ENCODE results near the gene ZNF579. TPM values are rescaled to one million over a fixed set of nuclear protein-coding genes. Genes with fewer than 3 reads are reported as not detected.
A peak's percentile ranks its signal among the peaks of the same experiment; 100 is the strongest.
"Not testable (repeated sequence)": the region's sequence is repeated elsewhere in the genome, so short reads cannot be mapped to it uniquely, and the experiment has no call there.

Gene ZNF579
- total RNA-seq, 6 donors from 2014 or later: 3.5 to 19.2 (median 8.4) TPM

DNA sequence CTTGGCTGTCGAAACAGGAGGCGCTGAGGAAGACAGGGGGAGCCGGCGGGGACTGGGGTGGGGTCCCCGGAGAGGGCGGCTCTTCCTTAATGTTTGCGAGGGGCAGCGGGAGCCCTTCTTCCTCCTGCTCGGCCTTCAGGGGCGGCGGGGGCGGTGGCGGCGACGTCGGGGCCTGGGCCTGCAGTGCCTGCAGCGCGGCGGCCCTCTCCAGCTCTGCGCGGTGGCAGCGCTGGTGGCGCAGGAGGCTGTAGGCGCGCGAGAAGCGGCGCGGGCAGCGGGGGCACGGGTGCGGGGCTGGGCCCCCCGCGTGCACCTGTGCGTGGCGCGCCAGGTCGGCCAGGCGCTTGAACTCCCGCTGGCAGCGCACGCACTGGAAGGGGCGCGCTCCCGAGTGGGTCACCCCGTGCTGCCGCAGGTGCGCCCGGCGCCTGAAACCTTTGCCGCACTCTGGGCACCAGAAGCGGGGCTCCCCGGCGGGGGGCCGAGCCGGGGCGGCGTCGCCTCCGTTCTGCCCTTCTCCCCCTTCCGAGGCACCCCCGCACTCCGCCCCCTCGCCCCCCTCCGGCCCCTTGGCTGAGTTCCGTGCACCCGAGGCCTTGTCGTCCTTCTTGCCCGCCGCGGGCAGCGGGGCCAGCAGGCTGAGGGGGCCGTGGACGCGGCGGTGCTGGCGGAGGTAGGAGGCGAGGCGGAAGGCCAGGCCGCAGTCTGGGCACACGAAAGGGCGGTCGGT is 2.5 kb downstream of the ZNF579 start:
- H3K27ac ChIP-seq: no peak overlapping the region
- H3K9me3 ChIP-seq: no peaks in the 10 kb centered on the region
- H3K4me3 ChIP-seq: no peak overlapping the region
- ATAC-seq (ENCODE audit: low FRiP score in 2 of 2) (no peak), DNase-seq (peak in 1 of 2 donors; percentile 80)
- TF ChIP-seq, protein P1, sequence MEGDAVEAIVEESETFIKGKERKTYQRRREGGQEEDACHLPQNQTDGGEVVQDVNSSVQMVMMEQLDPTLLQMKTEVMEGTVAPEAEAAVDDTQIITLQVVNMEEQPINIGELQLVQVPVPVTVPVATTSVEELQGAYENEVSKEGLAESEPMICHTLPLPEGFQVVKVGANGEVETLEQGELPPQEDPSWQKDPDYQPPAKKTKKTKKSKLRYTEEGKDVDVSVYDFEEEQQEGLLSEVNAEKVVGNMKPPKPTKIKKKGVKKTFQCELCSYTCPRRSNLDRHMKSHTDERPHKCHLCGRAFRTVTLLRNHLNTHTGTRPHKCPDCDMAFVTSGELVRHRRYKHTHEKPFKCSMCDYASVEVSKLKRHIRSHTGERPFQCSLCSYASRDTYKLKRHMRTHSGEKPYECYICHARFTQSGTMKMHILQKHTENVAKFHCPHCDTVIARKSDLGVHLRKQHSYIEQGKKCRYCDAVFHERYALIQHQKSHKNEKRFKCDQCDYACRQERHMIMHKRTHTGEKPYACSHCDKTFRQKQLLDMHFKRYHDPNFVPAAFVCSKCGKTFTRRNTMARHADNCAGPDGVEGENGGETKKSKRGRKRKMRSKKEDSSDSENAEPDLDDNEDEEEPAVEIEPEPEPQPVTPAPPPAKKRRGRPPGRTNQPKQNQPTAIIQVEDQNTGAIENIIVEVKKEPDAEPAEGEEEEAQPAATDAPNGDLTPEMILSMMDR (IDR thresholded peaks at IDR 0.05): no peak
- TF ChIP-seq EP300 (IDR thresholded peaks at IDR 0.05) (no peak), POLR2A (IDR thresholded peaks at IDR 0.05) (no peak), POLR2AphosphoS5 (IDR thresholded peaks at IDR 0.05) (no peak)
- peaks cover 8 to 33% (median 17%) of the 10 kb centered on the region in 4 donors for H3K4me1 ChIP-seq
- 96 to 97% methylated on average over 40 to 60 of the region's 83 CpGs for WGBS, 2 donors
- H3K27me3 ChIP-seq: no peaks in the 10 kb centered on the region
- peaks cover 3 to 27% (median 17%) of the 10 kb centered on the region in 4 donors for H3K36me3 ChIP-seq

DNA sequence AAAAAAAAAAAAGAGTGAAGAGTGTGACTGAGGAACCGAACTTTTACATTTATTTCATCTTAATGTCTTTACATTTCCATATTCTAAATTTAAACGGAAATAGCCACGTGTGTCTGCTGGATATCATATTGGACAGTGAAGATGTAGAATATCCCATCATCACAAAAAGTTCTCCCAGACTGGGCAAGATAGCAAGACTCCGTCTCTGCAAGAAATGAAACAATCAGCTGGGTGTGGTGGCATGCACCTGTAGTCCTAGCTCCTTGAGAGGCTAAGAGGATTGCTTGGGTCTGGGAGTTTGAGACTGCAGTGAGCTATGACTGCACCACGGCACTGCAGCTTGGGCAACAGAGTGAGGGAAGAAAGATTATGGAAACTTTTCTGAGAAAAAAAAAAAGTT is 3.9 kb downstream of the ZNF579 start:
- H3K4me1 ChIP-seq: peaks cover 8 to 23% (median 13%) of the 10 kb centered on the region in 4 donors
- no peak overlapping the region for H3K27ac ChIP-seq
- no peak for DNase-seq
- WGBS, 2 donors: 88 to 94% methylated on average over 5 of the region's 5 CpGs
- H3K36me3 ChIP-seq: peaks cover 3 to 27% (median 17%) of the 10 kb centered on the region in 4 donors
- ATAC-seq (ENCODE audit: low FRiP score in 2 of 2): no peak
- no peak overlapping the region for H3K4me3 ChIP-seq
- TF ChIP-seq EP300 (IDR thresholded peaks at IDR 0.05): no peak
- no peak for TF ChIP-seq POLR2AphosphoS5 (IDR thresholded peaks at IDR 0.05)
- TF ChIP-seq, protein P1 (IDR thresholded peaks at IDR 0.05): no peak
- no peaks in the 10 kb centered on the region for H3K9me3 ChIP-seq
- no peaks in the 10 kb centered on the region for H3K27me3 ChIP-seq

DNA sequence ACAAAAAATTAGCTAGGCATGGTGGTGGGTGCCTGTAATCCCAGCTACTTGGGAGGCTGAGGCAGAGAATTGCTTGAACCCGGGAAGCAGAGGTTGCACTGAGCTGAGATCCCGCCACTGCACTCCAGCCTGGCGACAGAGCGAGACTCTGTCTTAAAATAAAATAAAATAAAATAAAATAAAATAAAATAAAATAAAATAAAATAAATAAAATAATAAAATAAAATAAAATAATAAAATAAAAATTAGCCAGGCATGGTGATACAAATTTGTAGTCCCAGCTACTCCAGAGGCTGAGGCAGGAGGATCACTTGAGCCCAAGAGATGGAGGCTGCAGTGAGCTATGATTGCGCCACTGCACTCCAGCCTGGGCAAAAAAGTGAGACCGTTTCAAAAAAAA is 6.7 kb downstream of the ZNF579 start:
- H3K4me3 ChIP-seq; H3K4me1 ChIP-seq; H3K27ac ChIP-seq; H3K9me3 ChIP-seq; H3K27me3 ChIP-seq; DNase-seq; ATAC-seq (ENCODE audit: low FRiP score in 2 of 2): not testable (repeated sequence)
- 80 to 92% methylated on average over 6 of the region's 6 CpGs for WGBS, 2 donors
- peaks cover 3 to 22% (median 16%) of the 10 kb centered on the region in 4 donors for H3K36me3 ChIP-seq

DNA sequence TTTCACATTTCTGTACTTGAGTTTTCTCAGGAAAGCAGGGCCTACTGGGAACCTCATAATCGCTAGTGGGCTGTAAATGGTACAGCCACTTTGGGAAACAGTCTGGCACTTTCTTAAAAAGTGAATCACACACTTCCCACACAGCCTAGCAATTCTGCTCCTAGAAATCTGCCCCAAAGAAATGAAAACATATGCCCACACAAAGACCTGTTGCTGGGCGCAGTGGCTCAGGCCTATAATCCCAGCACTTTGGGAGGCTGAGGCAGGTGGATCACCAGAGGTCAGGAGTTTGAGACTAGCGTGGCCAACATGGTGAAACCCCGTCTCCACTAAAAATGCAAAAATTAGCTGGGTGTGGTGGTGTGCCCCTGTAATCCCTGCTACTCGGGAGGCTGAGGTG is 11.2 kb downstream of the ZNF579 start:
- H3K36me3 ChIP-seq; DNase-seq; H3K27me3 ChIP-seq; H3K9me3 ChIP-seq; ATAC-seq (ENCODE audit: low FRiP score in 2 of 2); H3K4me1 ChIP-seq; H3K4me3 ChIP-seq; H3K27ac ChIP-seq: not testable (repeated sequence)
- 85 to 88% methylated on average over 4 to 5 of the region's 5 CpGs for WGBS, 2 donors

DNA sequence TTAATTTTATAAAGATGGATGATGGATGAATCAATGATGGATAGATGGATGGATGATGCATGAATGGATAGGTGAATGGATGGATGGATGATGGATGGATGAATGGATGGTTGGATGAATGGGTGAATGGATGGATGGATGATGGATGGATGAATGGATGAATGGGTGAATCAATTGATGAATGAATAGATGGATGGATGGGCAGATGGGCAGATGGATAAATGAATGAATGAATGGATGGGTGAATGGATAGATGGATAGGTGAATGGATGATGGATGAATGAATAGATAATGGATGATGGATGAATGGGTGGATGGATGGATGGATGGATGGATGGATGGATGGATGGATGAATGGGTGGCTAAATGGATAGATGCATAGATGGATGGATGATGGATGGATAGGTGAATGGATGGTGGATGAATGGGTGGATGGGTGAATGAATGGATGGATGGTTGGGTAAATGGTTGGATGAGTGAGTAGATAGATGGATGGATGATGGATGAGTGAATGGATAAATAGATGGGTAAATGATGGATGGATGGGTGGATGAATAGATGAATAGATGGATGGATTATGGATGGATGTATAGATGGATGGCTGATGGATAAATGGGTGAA is 12.8 kb downstream of the ZNF579 start:
- H3K36me3 ChIP-seq: no peaks in the 10 kb centered on the region
- H3K9me3 ChIP-seq: no peaks in the 10 kb centered on the region
- no peak overlapping the region for H3K27ac ChIP-seq
- DNase-seq (no peak), ATAC-seq (ENCODE audit: low FRiP score in 2 of 2) (no peak)
- H3K4me1 ChIP-seq: no peaks in the 10 kb centered on the region
- TF ChIP-seq EP300 (IDR thresholded peaks at IDR 0.05): no peak
- TF ChIP-seq, protein P1 (IDR thresholded peaks at IDR 0.05): no peak
- TF ChIP-seq POLR2A (IDR thresholded peaks at IDR 0.05): no peak
- TF ChIP-seq POLR2AphosphoS5 (IDR thresholded peaks at IDR 0.05): no peak
- H3K4me3 ChIP-seq: no peak overlapping the region
- H3K27me3 ChIP-seq: no peaks in the 10 kb centered on the region

DNA sequence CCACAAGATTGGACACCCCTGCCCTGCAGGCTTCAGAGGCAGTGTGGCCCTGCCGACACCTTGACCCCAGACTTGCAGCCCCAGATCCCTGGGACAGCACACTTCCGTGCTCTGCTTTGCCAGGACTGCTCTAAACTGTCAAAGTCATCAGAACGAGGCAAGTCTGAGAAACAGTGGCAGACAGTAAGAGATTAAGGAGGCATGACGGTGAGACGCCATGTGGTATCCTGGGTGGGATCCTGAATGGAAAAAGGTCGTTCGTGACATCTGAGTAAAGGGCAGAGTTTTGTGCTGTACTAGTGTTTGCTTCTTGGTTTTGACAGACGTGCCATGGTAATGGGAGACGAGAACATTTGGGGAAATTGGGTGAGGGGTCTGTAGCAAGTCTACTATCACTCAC is 13.8 kb downstream of the ZNF579 start:
- WGBS, 2 donors: 52 to 55% methylated on average over 9 of the region's 9 CpGs
- DNase-seq (no peak), ATAC-seq (ENCODE audit: low FRiP score in 2 of 2) (no peak)
- Histone ChIP-seq H3K27me3 (no peaks in the 10 kb centered on the region), H3K9me3 (no peaks in the 10 kb centered on the region), H3K27ac (no peak overlapping the region), H3K4me3 (no peak overlapping the region), H3K36me3 (no peaks in the 10 kb centered on the region), H3K4me1 (no peaks in the 10 kb centered on the region)
- no peak for TF ChIP-seq POLR2A (IDR thresholded peaks at IDR 0.05)
- TF ChIP-seq, protein P1 (IDR thresholded peaks at IDR 0.05): no peak
- no peak for TF ChIP-seq POLR2AphosphoS5 (IDR thresholded peaks at IDR 0.05)
- no peak for TF ChIP-seq EP300 (IDR thresholded peaks at IDR 0.05)

All from upper lobe of left lung (tissue), 6 donors.